Measurements from ENCODE around the gene BAAT.

DNA sequence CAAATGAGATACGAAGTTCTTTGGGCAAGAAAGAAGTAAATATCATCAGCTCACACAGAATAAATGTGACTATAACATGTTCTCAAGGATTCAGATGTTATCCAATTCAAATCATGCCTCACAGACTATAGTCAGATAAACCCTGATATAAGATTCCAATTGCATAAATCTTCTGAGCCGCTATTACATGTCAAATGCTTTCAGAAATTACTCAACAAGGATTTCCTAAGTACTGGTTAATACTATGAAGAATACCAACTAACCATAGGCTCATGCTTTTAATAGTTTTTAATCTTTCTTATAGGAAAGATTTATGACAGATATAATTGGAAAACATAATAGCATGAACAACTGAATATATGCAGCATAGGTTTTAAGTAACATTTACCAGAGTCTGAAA, 73.6 kb downstream of the BAAT start:
- TF ChIP-seq GATA2 (IDR thresholded peaks at IDR 0.05; ENCODE audit: low read depth, low read length) (no peak), GATA3 (IDR thresholded peaks at IDR 0.05; ENCODE audit: low read depth, low read length) (no peak)
